Mesendoderm (in vitro differentiated cells): ENCODE results near the gene OR10T2.

ENCODE experiments used
- DNase-seq: peaks from one replicate; pipeline ENCODE4 v3.0.0; 2013
- H2AK5ac ChIP-seq: 2 replicates; pipeline ENCODE4 v1.6.1; 2013; ENCODE audit warnings: low read length, inconsistent platforms
- H2BK120ac ChIP-seq: 2 replicates; pipeline ENCODE4 v1.6.1; 2013; ENCODE audit warnings: low read depth, mild to moderate bottlenecking, low read length, moderate library complexity, mixed read lengths
- H2BK15ac ChIP-seq: replicated peaks from 2 replicates; pipeline ENCODE4 v1.6.1; 2013; ENCODE audit warnings: low read depth, mild to moderate bottlenecking, moderate library complexity
- H2BK5ac ChIP-seq: 2 replicates; pipeline ENCODE4 v1.6.1; 2013; ENCODE audit warnings: low read length, inconsistent platforms
- H3K18ac ChIP-seq: 2 replicates; pipeline ENCODE4 v1.6.1; 2013; ENCODE audit warnings: mild to moderate bottlenecking, low read length, mixed read lengths
- H3K23ac ChIP-seq: one replicate; pipeline ENCODE4 v1.6.1; 2013; ENCODE audit warnings: low read length
- H3K27ac ChIP-seq: 2 replicates; pipeline ENCODE4 v1.5.1; 2013; ENCODE audit warnings: low read depth, mild to moderate bottlenecking, inconsistent platforms, low read length, moderate library complexity
- H3K27me3 ChIP-seq: 2 replicates; pipeline ENCODE4 v1.6.1; 2013; ENCODE audit warnings: low read length, control low read depth, mild to moderate bottlenecking, inconsistent platforms; ENCODE audit not compliant: insufficient read depth, poor library complexity
- H3K36me3 ChIP-seq: 2 replicates; pipeline ENCODE4 v1.6.1; 2013; ENCODE audit warnings: low read length, inconsistent platforms; ENCODE audit not compliant: control insufficient read depth, insufficient read depth
- H3K4ac ChIP-seq: one replicate; pipeline ENCODE4 v1.6.1; 2013; ENCODE audit warnings: low read depth, mild to moderate bottlenecking, low read length, moderate library complexity
- H3K4me1 ChIP-seq: 2 replicates; pipeline ENCODE4 v1.6.1; 2013; ENCODE audit warnings: low read depth, low read length, inconsistent platforms; ENCODE audit not compliant: control insufficient read depth
- H3K4me2 ChIP-seq: 2 replicates; pipeline ENCODE4 v1.6.1; 2013; ENCODE audit warnings: low read length
- H3K4me3 ChIP-seq: 2 replicates; pipeline ENCODE4 v1.5.1; 2013; ENCODE audit warnings: mild to moderate bottlenecking, low read length
- H3K56ac ChIP-seq: one replicate; pipeline ENCODE4 v1.6.1; 2013; ENCODE audit warnings: low read length
- H3K79me1 ChIP-seq: 2 replicates; pipeline ENCODE4 v1.6.1; 2013; ENCODE audit warnings: low read length, inconsistent platforms
- H3K79me2 ChIP-seq: 2 replicates; pipeline ENCODE4 v1.6.1; 2013; ENCODE audit warnings: mild to moderate bottlenecking, low read length; ENCODE audit not compliant: control insufficient read depth, insufficient read depth
- H3K9ac ChIP-seq: 2 replicates; pipeline ENCODE4 v1.6.1; 2013; ENCODE audit warnings: low read length, inconsistent platforms
- H4K5ac ChIP-seq: one replicate; pipeline ENCODE4 v1.6.1; 2013; ENCODE audit warnings: low read length
- H4K8ac ChIP-seq: one replicate; pipeline ENCODE4 v1.6.1; 2013; ENCODE audit warnings: low read depth, mild to moderate bottlenecking, control low read depth, low read length, moderate library complexity
- WGBS: extraction: QIAGEN DNeasy Blood & Tissue Kit; methylation state at CpG from one replicate; pipeline ENCODE4 v1.1.7; 2013; ENCODE audit warnings: low lambda C conversion rate, missing lambda C conversion rate; ENCODE audit not compliant: insufficient coverage; ENCODE audit errors: extremely low coverage; 5-methylcytosine and 5-hydroxymethylcytosine counted together

OR10T2 gene

DNA sequence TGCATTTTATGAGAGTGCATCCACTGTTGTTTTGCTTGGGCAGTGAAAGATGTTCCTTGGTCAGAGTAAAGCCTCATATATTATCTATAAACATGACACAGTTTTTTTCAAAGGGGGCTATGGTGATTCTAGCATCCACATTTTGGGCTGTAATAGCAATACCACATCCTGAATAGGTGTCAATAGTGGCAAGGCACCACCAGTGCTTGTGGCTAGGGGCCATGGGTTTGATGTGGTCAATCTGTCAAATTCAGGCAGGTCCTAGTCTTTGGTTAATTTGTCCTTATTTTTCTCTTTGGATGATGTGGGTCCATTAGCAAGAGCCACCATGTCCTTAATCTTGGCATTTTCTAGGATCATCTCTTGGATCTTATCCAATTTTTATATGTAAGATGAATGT is 32.5 kb downstream of the OR10T2 start:
- DNase-seq, result no peak
- Histone ChIP-seq H2BK15ac (no peak overlapping the region), H3K4me3 (no peak overlapping the region), H3K9ac (no peak overlapping the region), H4K8ac (no peak overlapping the region), H3K79me2 (no peaks in the 10 kb centered on the region), H2BK5ac (no peak overlapping the region), H3K18ac (no peak overlapping the region), H3K4me1 (no peaks in the 10 kb centered on the region), H3K4me2 (no peak overlapping the region), H2BK120ac (no peak overlapping the region), H3K23ac (no peak overlapping the region), H4K5ac (no peak overlapping the region), H3K27ac (no peak overlapping the region), H2AK5ac (no peak overlapping the region), H3K56ac (no peak overlapping the region), H3K27me3 (no peaks in the 10 kb centered on the region), H3K4ac (no peak overlapping the region), H3K36me3 (no peaks in the 10 kb centered on the region), H3K79me1 (no peaks in the 10 kb centered on the region)

DNA sequence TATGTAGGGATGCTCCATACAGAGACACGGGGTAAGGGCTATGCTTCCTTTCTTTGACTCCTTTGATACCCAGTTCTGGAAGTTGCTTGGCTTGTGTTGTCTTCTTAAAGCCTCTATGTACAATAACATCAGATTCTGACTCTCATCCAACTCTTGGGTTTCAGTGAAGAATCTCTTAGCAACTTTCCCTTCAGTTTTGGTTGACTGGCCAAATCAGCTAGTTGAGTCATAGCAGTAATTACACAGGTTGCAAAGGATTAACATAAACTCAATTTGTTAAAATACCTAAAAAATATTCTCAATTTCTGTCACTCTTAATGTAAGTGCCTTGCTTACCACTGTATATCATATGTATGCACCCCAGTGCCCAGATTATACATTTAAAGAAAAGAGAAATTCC is 36.3 kb downstream of the OR10T2 start:
- no CpG with 5 or more reads among the region's 1 CpG for WGBS
- H4K8ac ChIP-seq, result no peak overlapping the region
- H3K4me1 ChIP-seq, result no peaks in the 10 kb centered on the region
- no peak overlapping the region for H4K5ac ChIP-seq
- H3K27ac ChIP-seq, result no peak overlapping the region
- no peak for DNase-seq
- H3K9ac ChIP-seq, result no peak overlapping the region
- H3K79me2 ChIP-seq, result no peaks in the 10 kb centered on the region
- H3K79me1 ChIP-seq, result no peaks in the 10 kb centered on the region
- H2BK120ac ChIP-seq, result no peak overlapping the region
- H3K18ac ChIP-seq, result no peak overlapping the region
- no peak overlapping the region for H2BK15ac ChIP-seq
- no peak overlapping the region for H3K4me3 ChIP-seq
- H3K4ac ChIP-seq, result no peak overlapping the region
- H3K4me2 ChIP-seq, result no peak overlapping the region
- H3K23ac ChIP-seq, result no peak overlapping the region
- H3K36me3 ChIP-seq, result no peaks in the 10 kb centered on the region
- no peak overlapping the region for H2AK5ac ChIP-seq
- H2BK5ac ChIP-seq, result no peak overlapping the region
- no peaks in the 10 kb centered on the region for H3K27me3 ChIP-seq
- no peak overlapping the region for H3K56ac ChIP-seq

DNA sequence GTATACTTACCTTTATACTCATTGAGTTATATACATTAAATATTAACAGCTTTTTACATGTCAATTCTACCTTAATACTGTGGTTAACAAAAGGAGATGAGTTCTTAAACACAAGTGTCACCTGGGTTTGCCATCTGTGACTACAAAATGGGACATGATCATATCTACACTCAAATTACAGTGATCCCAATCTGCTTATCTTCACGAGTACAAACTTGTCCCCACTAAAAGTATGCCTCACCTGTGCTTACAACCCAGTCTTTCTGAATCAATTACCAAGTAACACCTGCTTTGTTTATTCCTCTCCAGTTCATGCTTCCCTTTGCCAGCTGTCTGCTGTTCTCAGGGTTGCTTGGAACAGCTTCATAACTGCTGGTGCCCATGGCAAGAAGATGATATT is 36.8 kb downstream of the OR10T2 start:
- Histone ChIP-seq H3K18ac (no peak overlapping the region), H3K36me3 (no peaks in the 10 kb centered on the region), H2AK5ac (no peak overlapping the region), H3K23ac (no peak overlapping the region), H3K79me1 (no peaks in the 10 kb centered on the region), H3K27ac (no peak overlapping the region), H3K27me3 (no peaks in the 10 kb centered on the region), H3K56ac (no peak overlapping the region), H3K4me3 (no peak overlapping the region), H2BK15ac (no peak overlapping the region), H4K8ac (no peak overlapping the region), H3K9ac (no peak overlapping the region), H2BK120ac (no peak overlapping the region), H3K4ac (no peak overlapping the region), H3K4me2 (no peak overlapping the region), H3K79me2 (no peaks in the 10 kb centered on the region), H4K5ac (no peak overlapping the region), H2BK5ac (no peak overlapping the region), H3K4me1 (no peaks in the 10 kb centered on the region)
- no CpG with 5 or more reads among the region's 1 CpG for WGBS
- no peak for DNase-seq

DNA sequence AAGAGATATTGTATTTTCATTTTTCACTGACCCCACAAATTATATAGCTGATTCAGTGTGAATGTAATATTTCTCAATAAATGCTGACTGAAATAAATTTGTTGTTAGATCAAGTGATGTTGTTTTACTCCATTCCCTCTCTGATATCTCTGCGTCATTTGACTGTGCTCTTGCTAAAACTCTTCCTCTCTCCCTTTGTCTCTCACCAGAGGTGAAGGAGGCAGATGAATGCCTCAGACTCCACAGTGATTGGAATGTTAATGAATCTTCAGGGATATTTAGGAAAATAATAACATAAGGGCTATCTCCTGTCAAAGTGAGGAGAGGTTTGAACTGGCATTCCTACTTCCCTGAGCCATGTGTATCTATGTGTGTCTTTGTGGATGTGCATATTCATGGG is 41.8 kb downstream of the OR10T2 start:
- H3K27ac ChIP-seq, result no peak overlapping the region

DNA sequence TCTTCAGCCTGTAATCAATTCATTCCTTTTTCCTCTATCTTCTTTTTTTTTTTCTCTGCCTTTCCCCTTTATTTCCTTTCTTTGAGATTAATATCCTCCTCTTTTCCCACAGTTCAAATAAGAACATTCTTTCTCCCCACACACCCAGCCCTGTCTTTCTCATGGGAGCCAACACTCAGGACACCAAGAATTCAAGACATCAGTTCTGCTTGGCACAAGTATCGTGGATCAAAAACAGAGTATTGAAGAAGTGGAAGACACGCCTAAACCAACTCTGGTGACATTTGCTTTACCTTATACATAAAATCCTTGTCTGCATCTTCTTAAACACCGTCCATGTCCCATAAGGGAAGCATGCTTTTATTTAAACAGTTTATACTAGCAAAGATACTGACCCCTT is 42.6 kb downstream of the OR10T2 start:
- Histone ChIP-seq H2BK5ac (no peak overlapping the region), H3K79me1 (no peaks in the 10 kb centered on the region), H3K4me2 (no peak overlapping the region), H2BK15ac (no peak overlapping the region), H3K4ac (no peak overlapping the region), H3K4me3 (no peak overlapping the region), H3K36me3 (no peaks in the 10 kb centered on the region), H3K4me1 (no peaks in the 10 kb centered on the region), H3K23ac (no peak overlapping the region), H4K5ac (no peak overlapping the region), H2BK120ac (no peak overlapping the region), H3K56ac (no peak overlapping the region), H3K9ac (no peak overlapping the region), H3K79me2 (no peaks in the 10 kb centered on the region), H3K27ac (no peak overlapping the region), H3K18ac (no peak overlapping the region), H4K8ac (no peak overlapping the region), H3K27me3 (no peaks in the 10 kb centered on the region), H2AK5ac (no peak overlapping the region)
- WGBS, result no CpG with 5 or more reads among the region's 3 CpGs
- no peak for DNase-seq

More for the DNA sequence above, 41.8 kb downstream of the OR10T2 start:
- H4K5ac ChIP-seq, result no peak overlapping the region
- no peaks in the 10 kb centered on the region for H3K4me1 ChIP-seq
- H3K79me2 ChIP-seq, result no peaks in the 10 kb centered on the region
- no peak overlapping the region for H3K4me2 ChIP-seq
- H3K9ac ChIP-seq, result no peak overlapping the region
- H3K23ac ChIP-seq, result no peak overlapping the region
- H2BK15ac ChIP-seq, result no peak overlapping the region
- H3K79me1 ChIP-seq, result no peaks in the 10 kb centered on the region
- H3K4ac ChIP-seq, result no peak overlapping the region
- no peaks in the 10 kb centered on the region for H3K36me3 ChIP-seq
- no peak overlapping the region for H2BK5ac ChIP-seq
- H4K8ac ChIP-seq, result no peak overlapping the region
- WGBS, result no CpG with 5 or more reads among the region's 1 CpG
- H3K4me3 ChIP-seq, result no peak overlapping the region
- no peak overlapping the region for H3K18ac ChIP-seq
- no peak overlapping the region for H3K56ac ChIP-seq
- H3K27me3 ChIP-seq, result no peaks in the 10 kb centered on the region
- no peak for DNase-seq
- no peak overlapping the region for H2AK5ac ChIP-seq
- no peak overlapping the region for H2BK120ac ChIP-seq

DNA sequence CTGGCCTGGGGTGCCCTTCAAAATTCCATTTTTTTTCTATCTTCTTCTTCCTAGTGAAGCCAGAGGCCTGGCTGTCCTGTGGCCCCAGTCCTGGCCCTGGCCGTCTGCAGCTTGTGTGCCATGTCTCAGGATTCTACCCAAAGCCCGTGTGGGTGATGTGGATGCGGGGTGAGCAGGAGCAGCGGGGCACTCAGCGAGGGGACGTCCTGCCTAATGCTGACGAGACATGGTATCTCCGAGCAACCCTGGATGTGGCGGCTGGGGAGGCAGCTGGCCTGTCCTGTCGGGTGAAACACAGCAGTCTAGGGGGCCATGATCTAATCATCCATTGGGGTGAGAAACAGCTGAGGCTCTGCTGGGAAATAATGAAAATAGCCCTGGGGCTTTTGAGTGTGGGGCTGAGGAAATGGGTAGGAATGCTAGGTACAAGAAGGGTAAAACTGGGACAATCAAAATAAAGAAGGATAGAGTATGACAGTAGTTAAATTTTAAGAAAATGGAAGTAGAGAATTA is 43.4 kb downstream of the OR10T2 start:
- H3K4ac ChIP-seq, result no peak overlapping the region

More for the DNA sequence above, 43.4 kb downstream of the OR10T2 start:
- H3K36me3 ChIP-seq, result no peaks in the 10 kb centered on the region
- no peak overlapping the region for H3K27ac ChIP-seq
- no peak overlapping the region for H2BK15ac ChIP-seq
- DNase-seq, result no peak
- H3K4me1 ChIP-seq, result no peaks in the 10 kb centered on the region
- H3K79me2 ChIP-seq, result no peaks in the 10 kb centered on the region
- H3K79me1 ChIP-seq, result no peaks in the 10 kb centered on the region
- no peak overlapping the region for H2AK5ac ChIP-seq
- no peak overlapping the region for H3K56ac ChIP-seq
- H2BK5ac ChIP-seq, result no peak overlapping the region
- no peak overlapping the region for H3K4me3 ChIP-seq
- no CpG with 5 or more reads among the region's 10 CpGs for WGBS
- no peak overlapping the region for H3K4me2 ChIP-seq
- H3K23ac ChIP-seq, result no peak overlapping the region
- H4K5ac ChIP-seq, result no peak overlapping the region
- no peak overlapping the region for H3K9ac ChIP-seq
- no peak overlapping the region for H3K18ac ChIP-seq
- H2BK120ac ChIP-seq, result no peak overlapping the region
- H4K8ac ChIP-seq, result no peak overlapping the region
- no peaks in the 10 kb centered on the region for H3K27me3 ChIP-seq
